Fibroblast of mammary gland (primary cell): ENCODE measurements around the gene TCF25.
"Not testable (repeated sequence)": the region's sequence is repeated elsewhere in the genome, so short reads cannot be mapped to it uniquely, and the experiment has no call there.

ENCODE experiments used
- DNase-seq: peaks from one replicate; pipeline ENCODE4 v3.0.0-alpha.2; 2010; ENCODE audit warnings: low read depth
- H3K4me3 ChIP-seq: 2 replicates; pipeline ENCODE4 v1.5.1; 2011; ENCODE audit warnings: low read depth, mild to moderate bottlenecking, low read length, moderate library complexity; ENCODE audit not compliant: control insufficient read depth
- CTCF ChIP-seq: conservative IDR thresholded peaks from 2 replicates; pipeline ENCODE4 v1.5.1; 2011; ENCODE audit warnings: low read depth, low read length, inconsistent platforms; ENCODE audit not compliant: control insufficient read depth, insufficient read depth

Gene TCF25

GRCh38 chr16:89934611-89935553, 61.5 kb downstream of the TCF25 start:
- no peak for TF ChIP-seq CTCF
- no peak overlapping the region for H3K4me3 ChIP-seq
- no peak for DNase-seq

- H3K4me3 ChIP-seq, DNase-seq: not testable (repeated sequence)
These were observed 62.2 kb downstream of the TCF25 start for GRCh38 chr16:89935620-89936019.

GRCh38 chr16:89936034-89936433, 62.6 kb downstream of the TCF25 start:
- no peak for DNase-seq
- no peak for TF ChIP-seq CTCF
- H3K4me3 ChIP-seq, result no peak overlapping the region

GRCh38 chr16:89936508-89936907, 63.1 kb downstream of the TCF25 start:
- no peak for DNase-seq

GRCh38 chr16:89936981-89937380, 63.6 kb downstream of the TCF25 start:
- DNase-seq, result no peak

More at GRCh38 chr16:89936508-89936907, 63.1 kb downstream of the TCF25 start:
- no peak for TF ChIP-seq CTCF
- H3K4me3 ChIP-seq, result no peak overlapping the region

GRCh38 chr16:89938175-89938885, 64.9 kb downstream of the TCF25 start:
- TF ChIP-seq CTCF, result no peak
- no peak for DNase-seq
- H3K4me3 ChIP-seq, result no peak overlapping the region

More at GRCh38 chr16:89936981-89937380, 63.6 kb downstream of the TCF25 start:
- H3K4me3 ChIP-seq, result no peak overlapping the region
- TF ChIP-seq CTCF, result no peak

- DNase-seq, result no peak
- TF ChIP-seq CTCF, result no peak
- no peak overlapping the region for H3K4me3 ChIP-seq
These were observed 71.4 kb downstream of the TCF25 start for GRCh38 chr16:89944773-89945172.
